Osteocyte (in vitro differentiated cells): ENCODE results near the gene TSR1. TPM values are rescaled to one million over a fixed set of nuclear protein-coding genes. Genes with fewer than 3 reads are reported as not detected.

ENCODE experiments used
- total RNA-seq: library from RNA; stranded (reverse); gene quantifications from 2 replicates; pipeline ENCODE4 v1.2.1, GENCODE V29; 2021

TSR1 gene
- total RNA-seq, 1 donor from 2014 or later: 26.3 TPM

Other genes starting within 250 kb of the TSR1 start
- 36.7 and 38.4 TPM in 2 replicates for gene SMG6, start 32.7 kb downstream of the TSR1 start, total RNA-seq
- 16.3 and 18.9 TPM in 2 replicates for gene SRR, start 32.5 kb downstream of the TSR1 start, total RNA-seq
- gene SGSM2, start 1.0 kb upstream of the TSR1 start, total RNA-seq: 49.6 and 56.0 TPM in 2 replicates
- gene MNT, start 64.6 kb upstream of the TSR1 start, total RNA-seq: 30.4 and 35.6 TPM in 2 replicates
- gene METTL16, start 175.4 kb upstream of the TSR1 start, total RNA-seq: 22.9 and 26.3 TPM in 2 replicates